Measurements from ENCODE around the gene MRPL44.

- TF ChIP-seq ZNF274 (IDR thresholded peaks at IDR 0.05; ENCODE audit: low read depth, low read length) (no peak), YY1 (IDR thresholded peaks at IDR 0.05; ENCODE audit: insufficient read depth, insufficient read length) (no peak), SUZ12 (IDR thresholded peaks at IDR 0.05; ENCODE audit: extremely low read depth, insufficient read depth, insufficient read length) (no peak)
Observed at GRCh38 chr2:224009605-224010315, 52.5 kb downstream of the MRPL44 start.
